HepG2 (cell line): ENCODE data around the gene TXNRD3. TPM values are rescaled to one million over a fixed set of nuclear protein-coding genes. Genes with fewer than 3 reads are reported as not detected.

ENCODE experiments used
- ATAC-seq: fragments of 200-7000 bp; cut with Tn5 transposase; 3 replicates; pipeline ENCODE4 v1.9.1; 2020; ENCODE audit warnings: mild to moderate bottlenecking, moderate library complexity
- BruUV-seq: library from RNA; stranded (reverse); fragments of 400-500 nt; replicated peaks from 2 replicates; lab custom pipeline; 2021; lab: Mats Ljungman, UMichigan
- CTCF ChIA-PET: fragments of 300-600 bp; formaldehyde crosslinking; extraction: SDS; loops from one replicate; lab custom pipeline; 2021; ENCODE audit warnings: low total read pairs, inconsistent platforms, low intra/inter-chr PET ratio; lab: Yijun Ruan, JAX
- POLR2A ChIA-PET: fragments of 350-600 bp; sonication (Branson Sonifier 250); formaldehyde crosslinking; loops from one replicate; lab custom pipeline; 2020; ENCODE audit warnings: antibody characterized with exemption, inconsistent platforms; lab: Yijun Ruan, JAX
- DNase-seq: peaks from one replicate; pipeline ENCODE4 v3.0.0-alpha.2; 2015; ENCODE audit warnings: low spot score
- FAIRE-seq: peaks from 3 replicates; lab custom pipeline; 2011; peaks lifted over from hg19 to GRCh38; lab: Jason Lieb, UNC
- H2AFZ ChIP-seq: one replicate; pipeline ENCODE4 v1.6.1; 2011; ENCODE audit warnings: low read length, inconsistent platforms
- H3K27ac ChIP-seq: fragments of 300-600 bp; 3 replicates; pipeline ENCODE4 v1.8.0; 2011; ENCODE audit warnings: mixed run types, mild to moderate bottlenecking, mixed read lengths, low read length, inconsistent platforms; ENCODE audit not compliant: insufficient read depth; ENCODE audit errors: extremely low read length
- H3K27me3 ChIP-seq, 2 experiments: fragments of 200-600 bp in 1 of 2; 2 replicates in 1 of 2; 3 replicates in 1 of 2; pipeline versions ENCODE4 v1.6.0 to v1.8.0; 2011; ENCODE audit warnings: low read length in 2 of 2, mild to moderate bottlenecking in 2 of 2, moderate library complexity in 2 of 2, inconsistent platforms in 1 of 2; ENCODE audit not compliant: insufficient read depth in 2 of 2, control insufficient read depth in 1 of 2
- H3K36me3 ChIP-seq, 2 experiments: fragments of 200-600 bp in 1 of 2; replicated peaks in 1 of 2; 2 replicates in 1 of 2; 3 replicates in 1 of 2; pipeline versions ENCODE4 v1.5.1 to v1.8.0; 2011; ENCODE audit warnings: low read length in 2 of 2, inconsistent platforms in 1 of 2; ENCODE audit not compliant: insufficient read depth in 2 of 2, control insufficient read depth in 1 of 2
- H3K4me1 ChIP-seq: 2 replicates; pipeline ENCODE4 v1.5.1; 2012; ENCODE audit warnings: low read length, inconsistent platforms; ENCODE audit not compliant: insufficient read depth
- H3K4me2 ChIP-seq: 2 replicates; pipeline ENCODE4 v1.6.0; 2011; ENCODE audit warnings: low read depth, low read length, inconsistent platforms
- H3K4me3 ChIP-seq, 3 experiments: fragments of 200-600 bp in 1 of 3; sonication (generic), shearing (Covaris generic) in 1 of 3; replicated peaks in 1 of 3; 2 replicates each; pipeline ENCODE4 v1.5.1; 2011 to 2016; ENCODE audit warnings: low read length in 3 of 3, inconsistent platforms in 2 of 3, low read depth in 2 of 3, mild to moderate bottlenecking in 2 of 3, control low read depth in 1 of 3, mixed read lengths in 1 of 3; ENCODE audit not compliant: insufficient read depth in 1 of 3
- H3K79me2 ChIP-seq: one replicate; pipeline ENCODE4 v1.6.1; 2011; ENCODE audit warnings: low read length, inconsistent platforms; ENCODE audit not compliant: insufficient read depth
- H3K9ac ChIP-seq: 2 replicates; pipeline ENCODE4 v1.6.0; 2011; ENCODE audit warnings: mild to moderate bottlenecking, low read depth, low read length, inconsistent platforms; ENCODE audit not compliant: insufficient read depth
- H3K9me3 ChIP-seq: 2 replicates; pipeline ENCODE4 v1.5.1; 2012; ENCODE audit warnings: mild to moderate bottlenecking, low read length
- H4K20me1 ChIP-seq: 2 replicates; pipeline ENCODE4 v1.6.0; 2011; ENCODE audit warnings: inconsistent platforms, mild to moderate bottlenecking, low read length, moderate library complexity; ENCODE audit not compliant: insufficient read depth
- AHR ChIP-seq: IDR thresholded peaks from 2 replicates; pipeline ENCODE4 v1.6.1; 2018; ENCODE audit warnings: missing genetic modification reagents, missing compliant biosample characterization
- CENPX ChIP-seq: sonication (generic); formaldehyde crosslinking; IDR thresholded peaks from 2 replicates; pipeline ENCODE4 v1.9.0; 2021; ENCODE audit warnings: mild to moderate bottlenecking, missing genetic modification reagents, moderate library complexity
- FOXP1 ChIP-seq, 2 experiments: fragments of 450-650 bp in 1 of 2; IDR thresholded peaks; 2 replicates each; pipeline ENCODE4 v1.6.1; 2017 to 2018; ENCODE audit warnings: antibody characterized with exemption in 1 of 2
- HHEX ChIP-seq: IDR thresholded peaks from 2 replicates; pipeline ENCODE4 v1.6.1; 2016; ENCODE audit warnings: control low read depth
- ISX ChIP-seq: sonication (generic); formaldehyde crosslinking; conservative IDR thresholded peaks from 2 replicates; pipeline ENCODE4 v1.5.0; 2020; ENCODE audit warnings: missing genetic modification reagents
- MED13 ChIP-seq: sonication (generic); formaldehyde crosslinking; IDR thresholded peaks from 2 replicates; pipeline ENCODE4 v1.5.0; 2020; ENCODE audit warnings: missing genetic modification reagents
- MTA3 ChIP-seq: sonication (generic); formaldehyde crosslinking; IDR thresholded peaks from 2 replicates; pipeline ENCODE4 v1.4.0; 2020; ENCODE audit warnings: missing genetic modification reagents
- NCOA1 ChIP-seq: sonication (generic); formaldehyde crosslinking; IDR thresholded peaks from 2 replicates; pipeline ENCODE4 v1.9.0; 2021; ENCODE audit warnings: missing genetic modification reagents
- SETDB1 ChIP-seq: sonication (generic); formaldehyde crosslinking; IDR thresholded peaks from 2 replicates; pipeline ENCODE4 v1.5.1; 2020; ENCODE audit warnings: missing genetic modification reagents, mild to moderate bottlenecking, borderline replicate concordance
- SIN3A ChIP-seq: IDR thresholded peaks from 2 replicates; pipeline ENCODE4 v1.6.1; 2011; ENCODE audit warnings: low read depth, mild to moderate bottlenecking, control low read depth, low read length, borderline replicate concordance
- SIX4 ChIP-seq: sonication (generic); formaldehyde crosslinking; IDR thresholded peaks from 2 replicates; pipeline ENCODE4 v1.4.0; 2020; ENCODE audit warnings: missing genetic modification reagents
- SKI ChIP-seq: fragments of 450-650 bp; IDR thresholded peaks from one replicate; pipeline ENCODE4 v1.6.1; 2018; ENCODE audit warnings: mild to moderate bottlenecking; ENCODE audit not compliant: partially characterized antibody
- SNAPC2 ChIP-seq: sonication (generic); formaldehyde crosslinking; IDR thresholded peaks from 2 replicates; pipeline ENCODE4 v1.8.1; 2022; ENCODE audit warnings: mild to moderate bottlenecking, missing genetic modification reagents
- SRSF9 ChIP-seq: fragments of 200-400 bp; formaldehyde crosslinking; IDR thresholded peaks from 2 replicates; pipeline ENCODE4 v1.6.1; 2018; ENCODE audit warnings: borderline replicate concordance, mild to moderate bottlenecking, low read depth, low read length; ENCODE audit not compliant: insufficient read depth, poor library complexity, severe bottlenecking
- XBP1 ChIP-seq: sonication (generic); formaldehyde crosslinking; IDR thresholded peaks from 2 replicates; pipeline ENCODE4 v1.5.0; 2020; ENCODE audit warnings: missing genetic modification reagents
- ZBTB7A ChIP-seq: sonication (generic); formaldehyde crosslinking; IDR thresholded peaks from 2 replicates; pipeline ENCODE4 v1.8.0; 2022; ENCODE audit warnings: mild to moderate bottlenecking, missing genetic modification reagents
- ZNF770 ChIP-seq: sonication (generic); formaldehyde crosslinking; IDR thresholded peaks from 2 replicates; pipeline ENCODE4 v1.5.0; 2020; ENCODE audit warnings: mild to moderate bottlenecking, missing genetic modification reagents
- ZNF790 ChIP-seq: sonication (generic); formaldehyde crosslinking; IDR thresholded peaks from 2 replicates; pipeline ENCODE4 v1.8.0; 2022; ENCODE audit warnings: missing genetic modification reagents, mild to moderate bottlenecking, borderline replicate concordance
- ZSCAN21 ChIP-seq: sonication (generic); formaldehyde crosslinking; IDR thresholded peaks from 2 replicates; pipeline ENCODE4 v1.8.0; 2022; ENCODE audit warnings: mild to moderate bottlenecking, missing genetic modification reagents, moderate library complexity, borderline replicate concordance
- WGBS: methylation state at CpG from one replicate; pipeline ENCODE4 v1.1.6; 2017; ENCODE audit warnings: low lambda C conversion rate; 5-methylcytosine and 5-hydroxymethylcytosine counted together
- in situ Hi-C: cut with HindIII; loops from 2 replicates; pipeline ENCODE4 v1.10.0; 2017; ENCODE audit warnings: low pct_unique_long_range_greater_than_20kb; ENCODE audit not compliant: extremely low pct_ligation_motif_present
- intact Hi-C: fragments of 100-400 bp; cut with micrococcal nuclease; formaldehyde crosslinking; loops from one replicate; pipeline ENCODE4 v1.10.0; 2022; ENCODE audit not compliant: unreplicated experiment
- polyA plus RNA-seq, 8 experiments: library from polyadenylated mRNA; depleted of rRNA in 3 of 8; stranded (reverse) in 7 of 8; unstranded in 1 of 8; fragments of >200 nt; fragmentation: Illumina TruSeq in 4 of 8; extraction: Trizol in 4 of 8; gene quantifications; 2 replicates each; pipeline versions ENCODE4 v1.2.1 to v1.2.3, GENCODE V29; 2011 to 2016; ENCODE audit warnings: low read depth in 4 of 8, missing spikeins in 1 of 8, mixed read lengths in 1 of 8; ENCODE audit not compliant: insufficient read depth in 1 of 8
- total RNA-seq, 5 experiments: library from RNA; depleted of rRNA; stranded (reverse); fragments of >200 nt; fragmentation: Illumina TruSeq; extraction: Trizol; gene quantifications; 2 replicates each; pipeline ENCODE4 v1.2.3, GENCODE V29; 2016; ENCODE audit warnings: low read depth in 1 of 5

Gene TXNRD3
- total and polyA plus RNA-seq, 2 of the 13 experiments (the other 11 are each of a cell fraction or from before 2014, with no cell fraction given) = 4.8 to 20.7 TPM

GRCh38 chr3:126685021-126685420 is 30.1 kb upstream of the TXNRD3 start:
- intact Hi-C loops (no loop called here), in situ Hi-C loops (no loop called here)
- FAIRE-seq (no peak), ATAC-seq (no peak), DNase-seq (no peak)
- no peak for TF ChIP-seq SNAPC2 (CRISPR knock-in tag)
- TF ChIP-seq SRSF9 = no peak
- no peak for TF ChIP-seq AHR (CRISPR knock-in tag)
- TF ChIP-seq SKI = no peak
- TF ChIP-seq SETDB1 = no peak
- TF ChIP-seq ZBTB7A = no peak
- no peak for TF ChIP-seq FOXP1 (IDR thresholded peaks at IDR 0.05)
- no peak for TF ChIP-seq FOXP1 (CRISPR knock-in tag; IDR thresholded peaks at IDR 0.05)
- TF ChIP-seq HHEX (CRISPR knock-in tag) = no peak
- no peak for TF ChIP-seq MTA3
- no peak for TF ChIP-seq ISX
- TF ChIP-seq NCOA1 (CRISPR knock-in tag) = no peak
- peaks cover 1 to 25% of the 10 kb centered on the region in 2 experiments; a peak in 3 of 5 replicates for H3K27me3 ChIP-seq
- H3K4me2 ChIP-seq = no peak overlapping the region
- no peaks in the 10 kb centered on the region for H4K20me1 ChIP-seq
- ChIA-PET POLR2A (no interaction called here), CTCF (no interaction called here)
- no peaks in the 10 kb centered on the region for H3K79me2 ChIP-seq
- H3K9me3 ChIP-seq = no peaks in the 10 kb centered on the region
- 25% methylated on average over 2 of the region's 3 CpGs for WGBS
- H2AFZ ChIP-seq = no peak overlapping the region
- no peaks in the 10 kb centered on the region for H3K36me3 ChIP-seq
- H3K4me1 ChIP-seq = peaks cover 6% of the 10 kb centered on the region; the same call in 1 of the 2 replicates
- BruUV-seq = no TSS peak
- H3K27ac ChIP-seq = no peak overlapping the region
- no peak overlapping the region for H3K9ac ChIP-seq
- H3K4me3 ChIP-seq = no peak overlapping the region

GRCh38 chr3:126684218-126684751 is 29.4 kb upstream of the TXNRD3 start:
- ATAC-seq (no peak), FAIRE-seq (no peak), DNase-seq (no peak)
- Histone ChIP-seq H3K79me2 (no peaks in the 10 kb centered on the region), H3K36me3 (no peaks in the 10 kb centered on the region), H3K4me3 (no peak overlapping the region), H3K27me3 (peaks cover 5 to 32% of the 10 kb centered on the region in 2 experiments; a peak in 4 of 5 replicates), H3K27ac (no peak overlapping the region), H3K4me2 (no peak overlapping the region), H2AFZ (no peak overlapping the region), H3K9ac (no peak overlapping the region), H3K4me1 (peaks cover 9% of the 10 kb centered on the region), H3K9me3 (no peaks in the 10 kb centered on the region), H4K20me1 (no peaks in the 10 kb centered on the region)
- no TSS peak for BruUV-seq
- CTCF ChIA-PET = no interaction called here
- WGBS = 30% methylated on average over 7 of the region's 7 CpGs
- intact Hi-C loops = no loop called here
- POLR2A ChIA-PET = no interaction called here
- in situ Hi-C loops = no loop called here
- TF ChIP-seq ZNF790 = no peak
- TF ChIP-seq CENPX = no peak
- no peak for TF ChIP-seq ZNF770 (CRISPR knock-in tag)
- no peak for TF ChIP-seq MED13 (CRISPR knock-in tag)
- no peak for TF ChIP-seq SIN3A
- no peak for TF ChIP-seq SRSF9
- no peak for TF ChIP-seq ZSCAN21
- no peak for TF ChIP-seq SIX4 (CRISPR knock-in tag)
- TF ChIP-seq XBP1 (CRISPR knock-in tag) = no peak
